K562 (cell line): ENCODE measurements around the gene CES1. TPM values are rescaled to one million over a fixed set of nuclear protein-coding genes. Genes with fewer than 3 reads are reported as not detected.
"Not testable (repeated sequence)": the region's sequence is repeated elsewhere in the genome, so short reads cannot be mapped to it uniquely, and the experiment has no call there.

Source experiments
- ATAC-seq: fragments of 200-7000 bp; cut with Tn5 transposase; 3 replicates; pipeline ENCODE4 v1.9.1; 2020; ENCODE audit warnings: moderate library complexity
- BruUV-seq: library from RNA; stranded (reverse); fragments of 400-500 nt; replicated peaks from 2 replicates; lab custom pipeline; 2021; lab: Mats Ljungman, UMichigan
- CTCF ChIA-PET: fragments of 300-600 bp; formaldehyde crosslinking; extraction: SDS; loops from one replicate; lab custom pipeline; 2021; ENCODE audit warnings: low intra/inter-chr PET ratio; lab: Yijun Ruan, JAX
- POLR2A ChIA-PET: fragments of 300-600, 350-650 bp; sonication (Branson Sonifier 250); formaldehyde crosslinking; extraction: SDS; loops from one replicate; lab custom pipeline; 2021; ENCODE audit warnings: antibody characterized with exemption, inconsistent platforms; lab: Yijun Ruan, JAX
- DNase-seq, 4 experiments: peaks; one replicate each; pipeline versions ENCODE4 v3.0.0 to v3.0.0-alpha.2; 2011 to 2018; ENCODE audit warnings: low spot score in 3 of 4, mixed read lengths in 3 of 4; ENCODE audit errors: extremely low read depth in 1 of 4
- FAIRE-seq: peaks from 2 replicates; lab custom pipeline; 2011; peaks lifted over from hg19 to GRCh38; lab: Jason Lieb, UNC
- H2AFZ ChIP-seq: 2 replicates; pipeline ENCODE4 v1.6.0; 2011; ENCODE audit warnings: low read depth, low read length, control low read depth, inconsistent platforms
- H3K27ac ChIP-seq: fragments of 200-600 bp; 3 replicates; pipeline ENCODE4 v1.8.0; 2011; ENCODE audit warnings: low read depth, mild to moderate bottlenecking, control low read depth, inconsistent platforms, low read length, moderate library complexity, mixed read lengths; ENCODE audit errors: extremely low read depth
- H3K27me3 ChIP-seq, 2 experiments: fragments of 300-600 bp in 1 of 2; 2 replicates in 1 of 2; 3 replicates in 1 of 2; pipeline versions ENCODE4 v1.6.0 to v1.8.0; 2011; ENCODE audit warnings: inconsistent platforms in 2 of 2, low read length in 2 of 2, mild to moderate bottlenecking in 1 of 2, mixed read lengths in 1 of 2, moderate library complexity in 1 of 2; ENCODE audit not compliant: control insufficient read depth in 2 of 2, insufficient read depth in 2 of 2
- H3K36me3 ChIP-seq: fragments of 300-600 bp; 3 replicates; pipeline ENCODE4 v1.8.0; 2011; ENCODE audit warnings: mild to moderate bottlenecking, low read length, inconsistent platforms; ENCODE audit not compliant: control insufficient read depth, insufficient read depth
- H3K4me1 ChIP-seq, 2 experiments: fragments of 200-600 bp in 1 of 2; replicated peaks in 1 of 2; 2 replicates in 1 of 2; 3 replicates in 1 of 2; pipeline versions ENCODE4 v1.5.1 to v1.8.0; 2011; ENCODE audit warnings: inconsistent platforms in 2 of 2, low read length in 2 of 2, mild to moderate bottlenecking in 1 of 2, mixed read lengths in 1 of 2, moderate library complexity in 1 of 2; ENCODE audit not compliant: control insufficient read depth in 2 of 2, insufficient read depth in 2 of 2
- H3K4me2 ChIP-seq: 2 replicates; pipeline ENCODE4 v1.6.1; 2011; ENCODE audit warnings: low read length, control low read depth, inconsistent platforms, mixed read lengths; ENCODE audit not compliant: insufficient read depth
- H3K4me3 ChIP-seq: fragments of 200-600 bp; sonication (generic), shearing (Covaris generic); 2 replicates; pipeline ENCODE4 v1.5.1; 2016; ENCODE audit warnings: control low read depth, inconsistent platforms
- H3K79me2 ChIP-seq: fragments of 200-600 bp; 3 replicates; pipeline ENCODE4 v1.8.0; 2011; ENCODE audit warnings: low read length, inconsistent platforms; ENCODE audit not compliant: control insufficient read depth, insufficient read depth
- H3K9ac ChIP-seq, 2 experiments: 2 replicates each; pipeline versions ENCODE4 v1.6.0 to v1.6.1; 2011; ENCODE audit warnings: low read depth in 2 of 2, low read length in 2 of 2, control low read depth in 1 of 2, inconsistent platforms in 1 of 2, mild to moderate bottlenecking in 1 of 2, mixed read lengths in 1 of 2; ENCODE audit not compliant: insufficient read depth in 1 of 2
- H3K9me1 ChIP-seq: one replicate; pipeline ENCODE4 v1.6.0; 2011; ENCODE audit warnings: inconsistent platforms, mild to moderate bottlenecking, low read length, moderate library complexity; ENCODE audit not compliant: control insufficient read depth, insufficient read depth
- H3K9me3 ChIP-seq: replicated peaks from 2 replicates; pipeline ENCODE4 v1.5.1; 2011; ENCODE audit warnings: low read depth, low read length, inconsistent platforms; ENCODE audit not compliant: control insufficient read depth, insufficient read depth
- H4K20me1 ChIP-seq: replicated peaks from 2 replicates; pipeline ENCODE4 v1.6.1; 2011; ENCODE audit warnings: low read length, inconsistent platforms, mixed read lengths; ENCODE audit not compliant: control insufficient read depth, insufficient read depth
- TGIF2 ChIP-seq: sonication (generic); formaldehyde crosslinking; IDR thresholded peaks from 2 replicates; pipeline ENCODE4 v1.8.1; 2022; ENCODE audit warnings: mild to moderate bottlenecking, missing genetic modification reagents, moderate library complexity
- WGBS: fragments of 100-300 bp; shearing (Covaris generic); methylation state at CpG from one replicate; pipeline ENCODE4 v1.1.6; 2016; ENCODE audit warnings: low coverage, mixed read lengths; ENCODE audit not compliant: insufficient coverage; ENCODE audit errors: missing lambda C conversion rate; 5-methylcytosine and 5-hydroxymethylcytosine counted together
- in situ Hi-C: fragments of 300-500 bp; cut with MboI; formaldehyde crosslinking; loops from 4 replicates; pipeline ENCODE4 v1.15.0; 2018; ENCODE audit warnings: inconsistent platforms, mixed read lengths
- intact Hi-C: fragments of 100-400 bp; cut with micrococcal nuclease; formaldehyde crosslinking; loops from 2 replicates; pipeline ENCODE4 v1.14.2; 2022
- polyA plus RNA-seq, 8 experiments: library from polyadenylated mRNA; depleted of rRNA in 4 of 8; stranded (reverse) in 5 of 8; unstranded in 3 of 8; fragments of >200 nt; fragmentation: Nextera tagmentation in 2 of 8; fragmentation: Illumina TruSeq in 1 of 8; extraction: Ambion mirVana in 2 of 8; extraction: Trizol in 1 of 8; gene quantifications; 2 replicates each; pipeline versions ENCODE4 v1.2.1 to v1.2.3, GENCODE V29; 2011 to 2014; ENCODE audit warnings: inconsistent platforms in 1 of 8, missing spikeins in 1 of 8
- total RNA-seq, 7 experiments: library from RNA; depleted of rRNA in 6 of 7; stranded (reverse); fragments of >200 nt in 6 of 7; fragmentation: Illumina TruSeq in 2 of 7; extraction: Trizol in 2 of 7; gene quantifications; 2 replicates each; pipeline versions ENCODE4 v1.2.1 to v1.2.3, GENCODE V29; 2011 to 2021; ENCODE audit warnings: low replicate concordance in 1 of 7

CES1 gene
- total and polyA plus RNA-seq, 9 of the 15 experiments (the other 6 are each of a cell fraction or from before 2014, with no cell fraction given): 0.10 to 1.2 (median 0.16) TPM; not detected in 3

GRCh38 chr16:55816222-55816621 is 16.7 kb downstream of the CES1 start:
- H3K9ac ChIP-seq, H2AFZ ChIP-seq, BruUV-seq, intact Hi-C loops, H3K4me3 ChIP-seq, DNase-seq, ATAC-seq, H3K27ac ChIP-seq, H3K79me2 ChIP-seq, H3K4me1 ChIP-seq, H4K20me1 ChIP-seq, POLR2A ChIA-PET, H3K4me2 ChIP-seq, H3K9me3 ChIP-seq, H3K36me3 ChIP-seq, H3K9me1 ChIP-seq, CTCF ChIA-PET, FAIRE-seq, in situ Hi-C loops: not testable (repeated sequence)
- H3K27me3 ChIP-seq: peaks cover 2 to 12% of the 10 kb centered on the region in 2 experiments; a peak in 3 of 5 replicates
- WGBS: 0% methylated on average over 4 of the region's 4 CpGs

- no peaks in the 10 kb centered on the region for H3K9me1 ChIP-seq
- TF ChIP-seq TGIF2 (CRISPR knock-in tag): no peak
- TF ChIP-seq, all 486 proteins: peak for 0
- no peaks in the 10 kb centered on the region for H3K36me3 ChIP-seq
- CTCF ChIA-PET: no interaction called here
- H3K9me3 ChIP-seq: no peaks in the 10 kb centered on the region
- ATAC-seq (no peak), DNase-seq (no peak), FAIRE-seq (no peak)
- peaks cover 2 to 15% of the 10 kb centered on the region in 2 experiments; a peak in 3 of 5 replicates for H3K27me3 ChIP-seq
- no peak overlapping the region for H3K4me3 ChIP-seq
- BruUV-seq: no TSS peak
- intact Hi-C loops: no loop called here
- 0% methylated on average over 3 of the region's 4 CpGs for WGBS
- H2AFZ ChIP-seq: no peak overlapping the region
- no peak overlapping the region for H3K27ac ChIP-seq
- H3K4me2 ChIP-seq: no peak overlapping the region
- H3K79me2 ChIP-seq: no peaks in the 10 kb centered on the region
- POLR2A ChIA-PET: no interaction called here
- in situ Hi-C loops: no loop called here
- H3K9ac ChIP-seq: no peak overlapping the region
- H3K4me1 ChIP-seq: no peaks in the 10 kb centered on the region
- H4K20me1 ChIP-seq: no peaks in the 10 kb centered on the region
Observed at GRCh38 chr16:55815320-55815719, 17.6 kb downstream of the CES1 start.

DNA sequence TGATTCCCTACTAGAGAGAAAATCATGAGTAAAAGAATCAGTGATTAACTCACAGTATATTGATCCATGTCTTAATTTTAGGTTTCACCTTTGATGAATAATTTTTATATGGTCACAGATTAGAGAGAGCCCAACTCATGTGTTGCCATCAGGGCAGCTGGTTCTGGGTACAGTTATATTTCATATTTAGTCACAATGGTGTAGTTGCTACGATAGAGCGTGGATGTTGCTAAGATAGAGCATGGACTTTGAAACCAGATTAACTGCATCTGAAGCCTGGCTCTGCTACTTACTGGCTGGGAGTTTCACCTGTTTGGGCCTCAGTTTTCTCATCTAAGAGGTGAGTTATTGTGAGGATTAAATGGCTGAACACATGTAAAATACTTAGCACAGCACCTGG is 18.7 kb downstream of the CES1 start:
- H3K79me2 ChIP-seq, H2AFZ ChIP-seq, H3K9me3 ChIP-seq, H3K9ac ChIP-seq, H3K4me1 ChIP-seq, H3K4me2 ChIP-seq, CTCF ChIA-PET, H3K27ac ChIP-seq, H3K4me3 ChIP-seq, ATAC-seq, H3K36me3 ChIP-seq, BruUV-seq, H3K9me1 ChIP-seq, intact Hi-C loops, in situ Hi-C loops, DNase-seq, POLR2A ChIA-PET, H4K20me1 ChIP-seq: not testable (repeated sequence)
- WGBS: 0% methylated on average over 1 of the region's 2 CpGs
- peak; percentile 15 for FAIRE-seq
- peaks cover 2 to 16% of the 10 kb centered on the region in 2 experiments; a peak in 3 of 5 replicates for H3K27me3 ChIP-seq

DNA sequence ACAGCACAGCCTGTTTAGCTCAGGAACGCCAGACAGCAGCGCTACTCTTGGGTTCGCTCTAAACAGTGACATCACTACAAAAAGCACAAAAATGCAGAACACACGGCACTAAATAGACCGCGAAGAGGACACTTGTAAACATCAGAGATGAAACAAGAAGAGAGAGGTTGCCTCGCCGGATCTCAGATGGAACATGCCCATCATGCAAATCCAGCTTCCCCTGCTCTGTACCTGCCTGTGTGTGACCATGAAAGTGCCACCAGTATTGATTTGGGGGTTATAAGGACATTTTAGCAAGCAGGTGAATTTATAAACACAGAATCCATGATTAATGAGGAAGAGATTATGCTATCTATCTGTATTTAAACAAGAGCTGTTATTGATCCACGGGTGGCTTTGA is 19.2 kb downstream of the CES1 start:
- in situ Hi-C loops, H3K9ac ChIP-seq, H3K36me3 ChIP-seq, FAIRE-seq, CTCF ChIA-PET, H3K4me3 ChIP-seq, H2AFZ ChIP-seq, H3K4me2 ChIP-seq, H3K9me3 ChIP-seq, intact Hi-C loops, POLR2A ChIA-PET, H3K4me1 ChIP-seq, DNase-seq, H3K27ac ChIP-seq, H3K79me2 ChIP-seq, H4K20me1 ChIP-seq, ATAC-seq, BruUV-seq, H3K9me1 ChIP-seq: not testable (repeated sequence)
- 2% methylated on average over 6 of the region's 9 CpGs for WGBS
- peaks cover 2 to 16% of the 10 kb centered on the region in 2 experiments; a peak in 3 of 5 replicates for H3K27me3 ChIP-seq
